GM12875 (cell line): ENCODE results near the gene RAB15.

Source experiments
- H3K4me3 ChIP-seq: one replicate; pipeline ENCODE4 v1.5.1; 2011; ENCODE audit warnings: low read depth, low read length, control low read depth
- TF ChIP-seq, protein P1 (sequence below): IDR thresholded peaks from 2 replicates; pipeline ENCODE4 v1.5.1; 2011; ENCODE audit warnings: low read depth, mild to moderate bottlenecking, control low read depth, inconsistent platforms, low read length, moderate library complexity, borderline replicate concordance; ENCODE audit not compliant: insufficient read depth

Gene RAB15

GRCh38 chr14:64945431-64946178, 26.5 kb downstream of the RAB15 start:
- TF ChIP-seq, protein P1, sequence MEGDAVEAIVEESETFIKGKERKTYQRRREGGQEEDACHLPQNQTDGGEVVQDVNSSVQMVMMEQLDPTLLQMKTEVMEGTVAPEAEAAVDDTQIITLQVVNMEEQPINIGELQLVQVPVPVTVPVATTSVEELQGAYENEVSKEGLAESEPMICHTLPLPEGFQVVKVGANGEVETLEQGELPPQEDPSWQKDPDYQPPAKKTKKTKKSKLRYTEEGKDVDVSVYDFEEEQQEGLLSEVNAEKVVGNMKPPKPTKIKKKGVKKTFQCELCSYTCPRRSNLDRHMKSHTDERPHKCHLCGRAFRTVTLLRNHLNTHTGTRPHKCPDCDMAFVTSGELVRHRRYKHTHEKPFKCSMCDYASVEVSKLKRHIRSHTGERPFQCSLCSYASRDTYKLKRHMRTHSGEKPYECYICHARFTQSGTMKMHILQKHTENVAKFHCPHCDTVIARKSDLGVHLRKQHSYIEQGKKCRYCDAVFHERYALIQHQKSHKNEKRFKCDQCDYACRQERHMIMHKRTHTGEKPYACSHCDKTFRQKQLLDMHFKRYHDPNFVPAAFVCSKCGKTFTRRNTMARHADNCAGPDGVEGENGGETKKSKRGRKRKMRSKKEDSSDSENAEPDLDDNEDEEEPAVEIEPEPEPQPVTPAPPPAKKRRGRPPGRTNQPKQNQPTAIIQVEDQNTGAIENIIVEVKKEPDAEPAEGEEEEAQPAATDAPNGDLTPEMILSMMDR: no peak
- H3K4me3 ChIP-seq: no peak overlapping the region

- TF ChIP-seq, protein P1: no peak
- H3K4me3 ChIP-seq: no peak overlapping the region
These were observed 27.3 kb downstream of the RAB15 start for GRCh38 chr14:64944861-64945260.

DNA sequence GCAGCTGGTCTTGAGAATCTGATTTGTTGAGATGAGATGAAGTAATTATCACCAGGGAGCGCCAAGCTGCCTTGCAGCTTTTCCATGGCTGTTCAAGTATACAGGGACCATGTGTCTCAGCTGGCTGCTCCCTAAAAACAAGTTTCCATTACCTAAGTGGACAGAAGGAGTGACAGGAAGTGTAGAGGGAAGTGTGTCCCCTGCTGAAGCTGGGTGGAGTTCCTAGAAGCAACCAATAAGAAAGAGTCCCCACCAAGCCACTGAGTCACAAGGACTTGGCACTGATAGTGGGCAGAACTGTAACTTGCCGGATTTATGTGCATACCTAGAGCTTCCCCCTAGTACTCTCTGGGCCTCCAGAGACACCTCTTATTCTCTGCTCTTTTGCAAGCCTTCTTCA, 28.1 kb downstream of the RAB15 start:
- H3K4me3 ChIP-seq: no peak overlapping the region
- TF ChIP-seq, protein P1: no peak

- H3K4me3 ChIP-seq: no peak overlapping the region
- TF ChIP-seq, protein P1: no peak
These were observed 28.6 kb downstream of the RAB15 start for GRCh38 chr14:64943556-64943955.

GRCh38 chr14:64942531-64943111, 29.5 kb downstream of the RAB15 start, which contains the start of gene GPX2:
Gene GPX2 (minus strand): TSS chr14:64942745. CDS start chr14:64942726, 19 bp downstream.
- H3K4me3 ChIP-seq: no peak within 1 kb of the TSS

DNA sequence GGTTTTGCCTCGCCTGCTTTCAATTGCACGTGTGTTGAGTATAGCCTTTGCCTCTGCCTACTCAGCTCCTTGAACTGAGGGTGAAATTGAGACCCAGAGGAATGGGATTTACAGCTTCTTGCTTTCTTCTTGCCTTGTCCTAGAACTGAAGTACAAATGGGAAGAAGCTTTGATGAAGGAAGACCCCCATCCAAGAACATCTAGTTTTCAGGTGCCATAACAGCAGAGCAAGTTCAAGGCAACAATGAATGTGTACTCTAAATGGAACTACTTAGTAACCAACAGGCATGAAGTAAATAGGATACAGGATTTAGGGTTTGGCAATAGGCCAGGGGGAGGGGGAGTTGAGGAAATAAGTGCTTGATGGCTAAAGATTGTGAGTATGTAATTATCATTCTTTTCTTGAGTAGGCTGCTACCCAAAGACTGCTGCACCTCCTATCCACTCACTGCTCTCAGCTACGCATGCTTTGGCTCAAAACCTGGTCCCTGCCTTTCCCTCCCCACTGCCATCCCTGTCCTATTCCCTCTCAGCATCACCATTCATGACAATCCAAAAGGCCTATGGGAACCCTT, 31.7 kb downstream of the RAB15 start:
- TF ChIP-seq, protein P1: no peak
- no peak overlapping the region for H3K4me3 ChIP-seq

More at GRCh38 chr14:64942531-64943111, 29.5 kb downstream of the RAB15 start, which contains the start of gene GPX2:
- TF ChIP-seq, protein P1: no peak
